GM23338 (cell line): ENCODE data around the gene AKAP8L. TPM values are rescaled to one million over a fixed set of nuclear protein-coding genes. Genes with fewer than 3 reads are reported as not detected.

Experiments used
- ATAC-seq: fragments of 200-7000 bp; cut with Tn5 transposase; 3 replicates; pipeline ENCODE4 v1.9.1; 2020
- DNase-seq: peaks from one replicate; pipeline ENCODE4 v3.0.0-alpha.2; 2015; ENCODE audit warnings: low spot score
- H2AFZ ChIP-seq: fragments of 200-600 bp; sonication (generic); 2 replicates; pipeline ENCODE4 v1.8.0; 2016; ENCODE audit warnings: antibody characterized with exemption, mild to moderate bottlenecking, moderate library complexity
- H3F3A ChIP-seq: fragments of 200-600 bp; sonication (generic); replicated peaks from 2 replicates; pipeline ENCODE4 v1.8.0; 2017; ENCODE audit warnings: antibody characterized with exemption, mixed run types, low read depth
- H3K27ac ChIP-seq: fragments of 200-600 bp; sonication (generic); 2 replicates; pipeline ENCODE4 v1.6.1; 2016; ENCODE audit warnings: low read depth
- H3K27me3 ChIP-seq: fragments of 200-600 bp; sonication (generic); 2 replicates; pipeline ENCODE4 v1.8.0; 2016; ENCODE audit warnings: mild to moderate bottlenecking, mixed run types, moderate library complexity; ENCODE audit not compliant: insufficient read depth
- H3K36me3 ChIP-seq: fragments of 200-600 bp; sonication (generic); 2 replicates; pipeline ENCODE4 v1.8.0; 2016; ENCODE audit warnings: mild to moderate bottlenecking; ENCODE audit not compliant: insufficient read depth
- H3K4me1 ChIP-seq: fragments of 200-600 bp; sonication (generic); 2 replicates; pipeline ENCODE4 v1.8.0; 2016; ENCODE audit warnings: mild to moderate bottlenecking, moderate library complexity; ENCODE audit not compliant: insufficient read depth
- H3K4me2 ChIP-seq: fragments of 200-600 bp; sonication (generic); 2 replicates; pipeline ENCODE4 v1.7.1; 2017; ENCODE audit warnings: mixed run types
- H3K4me3 ChIP-seq: fragments of 200-600 bp; sonication (generic); 2 replicates; pipeline ENCODE4 v1.6.1; 2016; ENCODE audit warnings: mixed run types
- H3K79me2 ChIP-seq: fragments of 200-600 bp; sonication (generic); replicated peaks from 2 replicates; pipeline ENCODE4 v1.8.0; 2017; ENCODE audit warnings: mild to moderate bottlenecking; ENCODE audit not compliant: insufficient read depth
- H3K9me2 ChIP-seq: fragments of 200-600 bp; sonication (generic); 2 replicates; pipeline ENCODE4 v1.8.0; 2017; ENCODE audit not compliant: insufficient read depth
- H4K20me1 ChIP-seq: fragments of 200-600 bp; sonication (generic); replicated peaks from 2 replicates; pipeline ENCODE4 v1.8.0; 2017; ENCODE audit warnings: mild to moderate bottlenecking; ENCODE audit not compliant: insufficient read depth
- H3K27ac Mint-ChIP-seq: 2 replicates; pipeline ENCODE4 v1.8.0; 2020; ENCODE audit warnings: inconsistent platforms, mild to moderate bottlenecking, moderate library complexity, mixed read lengths
- H3K27me3 Mint-ChIP-seq: 3 replicates; pipeline ENCODE4 v1.8.0; 2022; ENCODE audit warnings: low read depth, mild to moderate bottlenecking, moderate library complexity, mixed read lengths, inconsistent platforms; ENCODE audit not compliant: insufficient read depth, poor library complexity
- H3K36me3 Mint-ChIP-seq: 3 replicates; pipeline ENCODE4 v1.8.0; 2021; ENCODE audit warnings: low read depth, mild to moderate bottlenecking, inconsistent platforms, moderate library complexity, mixed read lengths
- H3K4me1 Mint-ChIP-seq: 3 replicates; pipeline ENCODE4 v1.8.0; 2020; ENCODE audit warnings: mild to moderate bottlenecking, inconsistent platforms, mixed read lengths
- H3K4me3 Mint-ChIP-seq: 3 replicates; pipeline ENCODE4 v1.8.0; 2021; ENCODE audit warnings: moderate library complexity, mild to moderate bottlenecking, inconsistent platforms, mixed read lengths
- H3K9me3 Mint-ChIP-seq: 3 replicates; pipeline ENCODE4 v1.8.0; 2020; ENCODE audit warnings: moderate library complexity, mild to moderate bottlenecking, inconsistent platforms, mixed read lengths
- CREB1 ChIP-seq: fragments of 250-450 bp; sonication (Bioruptor Pico); IDR thresholded peaks from 2 replicates; pipeline ENCODE4 v1.5.0; 2020; ENCODE audit warnings: low read depth, mild to moderate bottlenecking, moderate library complexity
- CTCF ChIP-seq, 2 experiments: fragments of 200-600 bp in 1 of 2; sonication (generic) in 1 of 2; conservative IDR thresholded peaks; 2 replicates each; pipeline versions ENCODE4 v1.5.1 to v1.6.1; 2016 to 2017; ENCODE audit warnings: antibody characterized with exemption in 2 of 2, low read depth in 2 of 2, mild to moderate bottlenecking in 2 of 2, moderate library complexity in 1 of 2
- ETS1 ChIP-seq: IDR thresholded peaks from 2 replicates; pipeline ENCODE4 v1.6.1; 2016; ENCODE audit warnings: antibody characterized with exemption
- EZH2 ChIP-seq: fragments of 200-600 bp; sonication (generic); IDR thresholded peaks from one replicate; pipeline ENCODE4 v1.8.0; 2017; ENCODE audit warnings: antibody characterized with exemption, mild to moderate bottlenecking, low read depth; ENCODE audit not compliant: unreplicated experiment
- EZH2phosphoT487 ChIP-seq: fragments of 200-600 bp; sonication (generic); IDR thresholded peaks from one replicate; pipeline ENCODE4 v1.8.1; 2018; ENCODE audit warnings: antibody characterized with exemption; ENCODE audit not compliant: unreplicated experiment
- JUNB ChIP-seq: IDR thresholded peaks from one replicate; pipeline ENCODE4 v1.6.1; 2016; ENCODE audit warnings: antibody characterized with exemption; ENCODE audit not compliant: unreplicated experiment
- NANOG ChIP-seq: IDR thresholded peaks from 2 replicates; pipeline ENCODE4 v1.6.1; 2016; ENCODE audit warnings: antibody characterized with exemption, borderline replicate concordance
- REST ChIP-seq: IDR thresholded peaks from one replicate; pipeline ENCODE4 v1.6.1; 2018; ENCODE audit warnings: antibody characterized with exemption; ENCODE audit not compliant: unreplicated experiment
- STAT1 ChIP-seq: IDR thresholded peaks from one replicate; pipeline ENCODE4 v1.6.1; 2016; ENCODE audit warnings: antibody characterized with exemption; ENCODE audit not compliant: unreplicated experiment
- ZNF114 ChIP-seq: fragments of 250-450 bp; sonication (Bioruptor Pico); IDR thresholded peaks from 2 replicates; pipeline ENCODE4 v1.5.0; 2020; ENCODE audit warnings: mild to moderate bottlenecking, moderate library complexity
- polyA plus RNA-seq: library from polyadenylated mRNA; unstranded; fragments of >200 nt; fragmentation: Nextera tagmentation; extraction: Ambion mirVana; gene quantifications from 2 replicates; pipeline ENCODE4 v1.2.1, GENCODE V29; 2016
- total RNA-seq: library from RNA; depleted of rRNA; stranded (reverse); fragments of >200 nt; shearing (Covaris generic); gene quantifications from 2 replicates; pipeline ENCODE4 v1.2.3, GENCODE V29; 2014

The AKAP8L gene
- total and polyA plus RNA-seq, 2 experiments from 2014 or later = 78.8 to 165 TPM

GRCh38 chr19:15431396-15432017, 12.7 kb upstream of the AKAP8L start:
- H3K9me2 ChIP-seq = no peaks in the 10 kb centered on the region
- DNase-seq (no peak), ATAC-seq (no peak)
- peaks cover 4% of the 10 kb centered on the region; the same call in 1 of the 2 replicates for H3F3A ChIP-seq
- Mint-ChIP-seq H3K36me3 (peaks cover 7% of the 10 kb centered on the region), H3K4me3 (peak overlapping the region; percentile 97), H3K9me3 (no peaks in the 10 kb centered on the region; the same call in 2 of the 3 replicates), H3K4me1 (peaks cover 21% of the 10 kb centered on the region), H3K27ac (peak overlapping the region; percentile 87; the same call in 1 of the 2 replicates), H3K27me3 (peaks cover 12% of the 10 kb centered on the region)
- TF ChIP-seq ZNF114 (CRISPR knock-in tag) = no peak
- TF ChIP-seq CTCF (conservative IDR thresholded peaks at IDR 0.05; ENCODE audit: low read depth in 2 of 2) = no peak
- no peak for TF ChIP-seq EZH2phosphoT487
- TF ChIP-seq STAT1 = no peak
- TF ChIP-seq NANOG = no peak
- TF ChIP-seq ETS1 = no peak
- no peak for TF ChIP-seq EZH2
- H3K4me2 ChIP-seq = peak overlapping the region; percentile 93
- H3K4me3 ChIP-seq = peak overlapping the region; percentile 88
- 0 out of 2 replicates have a peak, but pooled peaks cover 6% of the 10 kb centered on the region for H3K4me1 ChIP-seq
- H2AFZ ChIP-seq = no peak overlapping the region
- peaks cover 18% of the 10 kb centered on the region for H3K79me2 ChIP-seq
- no peak overlapping the region for H3K27ac ChIP-seq
- H4K20me1 ChIP-seq = peaks cover 16% of the 10 kb centered on the region
- no peaks in the 10 kb centered on the region for H3K27me3 ChIP-seq
- H3K36me3 ChIP-seq = no peaks in the 10 kb centered on the region

- Histone ChIP-seq H3K27me3 (no peaks in the 10 kb centered on the region), H3F3A (peaks cover 4% of the 10 kb centered on the region; the same call in 1 of the 2 replicates), H3K4me1 (0 out of 2 replicates have a peak, but pooled peaks cover 6% of the 10 kb centered on the region), H3K4me2 (peak overlapping the region; percentile 93; the same call in 1 of the 2 replicates), H4K20me1 (peaks cover 16% of the 10 kb centered on the region), H3K79me2 (peaks cover 18% of the 10 kb centered on the region), H2AFZ (no peak overlapping the region), H3K36me3 (no peaks in the 10 kb centered on the region), H3K4me3 (no peak overlapping the region), H3K9me2 (no peaks in the 10 kb centered on the region), H3K27ac (no peak overlapping the region)
- no peaks in the 10 kb centered on the region; the same call in 2 of the 3 replicates for H3K9me3 Mint-ChIP-seq
- TF ChIP-seq ZNF114 (CRISPR knock-in tag) (no peak), NANOG (no peak), CTCF (conservative IDR thresholded peaks at IDR 0.05; ENCODE audit: low read depth in 2 of 2) (no peak), JUNB (no peak), CREB1 (CRISPR knock-in tag) (no peak), REST (no peak)
- peaks cover 12% of the 10 kb centered on the region for H3K27me3 Mint-ChIP-seq
- no peak overlapping the region for H3K27ac Mint-ChIP-seq
- peak overlapping the region; percentile 97 for H3K4me3 Mint-ChIP-seq
- ATAC-seq = no peak
- H3K4me1 Mint-ChIP-seq = peaks cover 21% of the 10 kb centered on the region
- DNase-seq = no peak
- H3K36me3 Mint-ChIP-seq = peaks cover 14% of the 10 kb centered on the region
Measured at GRCh38 chr19:15430526-15431120, 11.8 kb upstream of the AKAP8L start.
